Activated CD8-positive, alpha-beta memory T cell treated with anti-CD3 and anti-CD28 coated beads, Interleukin-2, amount 10 ng/mL, durations not matched to agents 7 days and 5 days (primary cell): ENCODE measurements around the gene RNF225. TPM values are rescaled to one million over a fixed set of nuclear protein-coding genes. Genes with fewer than 3 reads are reported as not detected.
"Not testable (repeated sequence)": the region's sequence is repeated elsewhere in the genome, so short reads cannot be mapped to it uniquely, and the experiment has no call there.

ENCODE experiments used
- ATAC-seq: fragments of 150-1000 bp; cut with Tn5 transposase; one replicate; pipeline ENCODE4 v1.10.0; 2021; ENCODE audit warnings: moderate library complexity
- CTCF ChIA-PET: fragments of 350-600 bp; sonication (Branson Sonifier 250); formaldehyde crosslinking; loops from one replicate; lab custom pipeline; 2021; ENCODE audit warnings: antibody characterized with exemption; lab: Charles Lee
- DNase-seq: peaks from one replicate; pipeline ENCODE4 v3.0.0-alpha.2; 2020
- H3K27ac Mint-ChIP-seq: one replicate; pipeline ENCODE4 v1.8.0; 2021; ENCODE audit warnings: mild to moderate bottlenecking, mixed read lengths
- H3K27me3 Mint-ChIP-seq: one replicate; pipeline ENCODE4 v1.8.0; 2021; ENCODE audit warnings: mixed read lengths
- H3K36me3 Mint-ChIP-seq: one replicate; pipeline ENCODE4 v1.8.0; 2021; ENCODE audit warnings: mild to moderate bottlenecking, mixed read lengths
- H3K4me1 Mint-ChIP-seq: one replicate; pipeline ENCODE4 v1.8.0; 2021; ENCODE audit warnings: mixed read lengths
- H3K4me3 Mint-ChIP-seq: one replicate; pipeline ENCODE4 v1.8.0; 2021; ENCODE audit warnings: mild to moderate bottlenecking, moderate library complexity, mixed read lengths
- H3K9me3 Mint-ChIP-seq: one replicate; pipeline ENCODE4 v1.8.0; 2022; ENCODE audit warnings: low read depth, mixed read lengths
- microRNA-seq: library from miRNA; unstranded; fragments of <30 nt; microRNA quantifications from one replicate; pipeline ENCODE4 v1.2.0, GENCODE V29; 2022
- total RNA-seq, 2 experiments: library from RNA; stranded (reverse); gene quantifications; one replicate each; pipeline ENCODE4 v1.2.3, GENCODE V29; 2021

Gene RNF225
- total RNA-seq, 2 experiments from 2014 or later, result 0.61 to 0.70 TPM

- H3K36me3 Mint-ChIP-seq, result peaks cover 42% of the 10 kb centered on the region
- ATAC-seq (no peak), DNase-seq (no peak)
- H3K27ac Mint-ChIP-seq, result no peak overlapping the region
- CTCF ChIA-PET, result no interaction called here
- H3K27me3 Mint-ChIP-seq, result no peaks in the 10 kb centered on the region
- peaks cover 29% of the 10 kb centered on the region for H3K9me3 Mint-ChIP-seq
- H3K4me1 Mint-ChIP-seq, result no peaks in the 10 kb centered on the region
- no peak overlapping the region for H3K4me3 Mint-ChIP-seq
Observed at GRCh38 chr19:58428617-58429016, 33.2 kb downstream of the RNF225 start.

- H3K4me3 Mint-ChIP-seq, result no peak overlapping the region
- ATAC-seq (no peak), DNase-seq (no peak)
- no peaks in the 10 kb centered on the region for H3K27me3 Mint-ChIP-seq
- H3K4me1 Mint-ChIP-seq, result no peaks in the 10 kb centered on the region
- H3K36me3 Mint-ChIP-seq, result peaks cover 50% of the 10 kb centered on the region
- CTCF ChIA-PET, result interaction anchor here (1.0 kb wide), 1 partner anchor 11 kb away, joined by 3 read pairs; no protein-coding TSS in a partner anchor
- H3K9me3 Mint-ChIP-seq, result peaks cover 32% of the 10 kb centered on the region
- no peak overlapping the region for H3K27ac Mint-ChIP-seq
Observed at GRCh38 chr19:58429745-58430144, 34.3 kb downstream of the RNF225 start.

GRCh38 chr19:58434217-58434616 lies 38.8 kb downstream of the RNF225 start:
- no peak overlapping the region for H3K4me3 Mint-ChIP-seq

GRCh38 chr19:58439576-58440554 lies 44.4 kb downstream of the RNF225 start, which contains the start of gene ZNF132:
ZNF132 (minus strand) TSS chr19:58440153; CDS start chr19:58439821, 332 bp downstream.
- H3K4me1 Mint-ChIP-seq, result peaks cover 28% of the 10 kb centered on the region
- H3K4me3 Mint-ChIP-seq, result peak within 1 kb of the TSS; percentile 82
- peak within 1 kb of the TSS; percentile 92 for H3K27ac Mint-ChIP-seq
- DNase-seq (peak; percentile 99), ATAC-seq (peak; percentile 97)
- peaks cover 2% of the 10 kb centered on the region for H3K27me3 Mint-ChIP-seq
- CTCF ChIA-PET, result interaction anchor here (0.9 to 1.5 kb wide), 5 partner anchors 11 to 220 kb away, joined by 3 to 5 read pairs (median 4); partner anchors contain the start of genes ZNF324B and ZNF584
- H3K9me3 Mint-ChIP-seq, result peaks cover 33% of the 10 kb centered on the region
- peaks cover 51% of the 10 kb centered on the region for H3K36me3 Mint-ChIP-seq

More at GRCh38 chr19:58434217-58434616, 38.8 kb downstream of the RNF225 start:
- Mint-ChIP-seq H3K27ac (no peak overlapping the region), H3K9me3 (peaks cover 54% of the 10 kb centered on the region), H3K4me1 (peaks cover 13% of the 10 kb centered on the region), H3K27me3 (no peaks in the 10 kb centered on the region), H3K36me3 (peaks cover 87% of the 10 kb centered on the region)
- CTCF ChIA-PET, result no interaction called here
- DNase-seq, result no peak
- no peak for ATAC-seq

- Mint-ChIP-seq H3K4me3 (peak overlapping the region; percentile 82), H3K27ac (peak overlapping the region; percentile 92), H3K36me3 (peaks cover 44% of the 10 kb centered on the region), H3K9me3 (peaks cover 29% of the 10 kb centered on the region), H3K27me3 (peaks cover 2% of the 10 kb centered on the region), H3K4me1 (peaks cover 28% of the 10 kb centered on the region)
- ATAC-seq (no peak), DNase-seq (no peak)
- CTCF ChIA-PET, result interaction anchor here (0.9 to 1.5 kb wide), 5 partner anchors 11 to 221 kb away, joined by 3 to 5 read pairs (median 4); partner anchors contain the start of genes ZNF324B and ZNF584
Observed at GRCh38 chr19:58440556-58440955, 45.1 kb downstream of the RNF225 start.

GRCh38 chr19:58442986-58443385 lies 47.5 kb downstream of the RNF225 start:
- Mint-ChIP-seq H3K4me1 (peaks cover 23% of the 10 kb centered on the region), H3K9me3 (peaks cover 18% of the 10 kb centered on the region), H3K36me3 (peaks cover 23% of the 10 kb centered on the region)
- ATAC-seq, H3K27me3 Mint-ChIP-seq, DNase-seq, H3K4me3 Mint-ChIP-seq, CTCF ChIA-PET, H3K27ac Mint-ChIP-seq: not testable (repeated sequence)

Small RNA genes lying within 50 kb of the gene (microRNA-seq; reads per million reads assigned to microRNA genes)
- gene MIR4754, result not detected

Other genes starting within 250 kb of the RNF225 start
- 1 to 10 TPM; 4.0 to 4.6 TPM for gene ZNF329, start 244.9 kb upstream of the RNF225 start, total RNA-seq
- 10 to 100 TPM; 30.1 to 36.0 TPM for gene ZNF274, start 212.6 kb upstream of the RNF225 start, total RNA-seq
- gene ZNF544, start 166.7 kb upstream of the RNF225 start, total RNA-seq, result 10 to 100 TPM; 48.0 to 68.4 TPM
- 1 to 10 TPM; 4.8 to 5.0 TPM for gene ZNF8, start 116.7 kb upstream of the RNF225 start, total RNA-seq
- 10 to 100 TPM; 78.3 to 82.7 TPM for gene ERVK3-1, start 90.3 kb upstream of the RNF225 start, total RNA-seq
- 1 to 10 TPM; 4.4 to 6.3 TPM for gene ZSCAN22, start 68.7 kb upstream of the RNF225 start, total RNA-seq
- gene A1BG, start 42.2 kb upstream of the RNF225 start, total RNA-seq, result 10 to 100 TPM; 12.2 to 12.8 TPM
- gene ZNF497, start 32.9 kb upstream of the RNF225 start, total RNA-seq, result under 1 TPM; 0.87 to 0.91 TPM
- 1 to 10 TPM in 1 of 2 experiments, under 1 TPM in 1; 0.98 to 1.2 TPM for gene ZNF837, start 14.6 kb upstream of the RNF225 start, total RNA-seq
- gene RPS5, start 8.4 kb upstream of the RNF225 start, total RNA-seq, result 1,000 to 10,000 TPM in 1 of 2 experiments, 100 to 1,000 TPM in 1; 914 to 1,022 TPM
- gene ZNF584, start 13.0 kb downstream of the RNF225 start, total RNA-seq, result 10 to 100 TPM in 1 of 2 experiments, 1 to 10 TPM in 1; 7.8 to 11.2 TPM
- gene ZNF132, start 44.5 kb downstream of the RNF225 start, total RNA-seq, result 1 to 10 TPM; 5.4 to 5.8 TPM
- gene ZNF324B, start 56.0 kb downstream of the RNF225 start, total RNA-seq, result 10 to 100 TPM; 13.1 to 14.4 TPM
- gene ZNF324, start 71.4 kb downstream of the RNF225 start, total RNA-seq, result 10 to 100 TPM; 12.8 to 13.9 TPM
- 1 to 10 TPM; 5.9 to 7.4 TPM for gene ZNF446, start 80.7 kb downstream of the RNF225 start, total RNA-seq
- gene SLC27A5, start 116.3 kb downstream of the RNF225 start, total RNA-seq, result 10 to 100 TPM; 22.9 to 23.6 TPM
- 10 to 100 TPM; 15.1 to 16.9 TPM for gene ZBTB45, start 124.2 kb downstream of the RNF225 start, total RNA-seq
- 100 to 1,000 TPM; 488 to 571 TPM for gene TRIM28, start 148.4 kb downstream of the RNF225 start, total RNA-seq
- 100 to 1,000 TPM in 1 of 2 experiments, 10 to 100 TPM in 1; 96.4 to 108 TPM for gene CHMP2A, start 159.4 kb downstream of the RNF225 start, total RNA-seq
- gene UBE2M, start 163.0 kb downstream of the RNF225 start, total RNA-seq, result 100 to 1,000 TPM in 1 of 2 experiments, 10 to 100 TPM in 1; 87.6 to 109 TPM
- gene MZF1, start 177.7 kb downstream of the RNF225 start, total RNA-seq, result 10 to 100 TPM; 18.1 to 19.5 TPM